HepG2 (cell line): ENCODE measurements around the gene P2RX3. TPM values are rescaled to one million over a fixed set of nuclear protein-coding genes. Genes with fewer than 3 reads are reported as not detected.

Experiments
- ATAC-seq: fragments of 200-7000 bp; cut with Tn5 transposase; 3 replicates; pipeline ENCODE4 v1.9.1; 2020; ENCODE audit warnings: mild to moderate bottlenecking, moderate library complexity
- BruUV-seq: library from RNA; stranded (reverse); fragments of 400-500 nt; replicated peaks from 2 replicates; lab custom pipeline; 2021; lab: Mats Ljungman, UMichigan
- CTCF ChIA-PET: fragments of 300-600 bp; formaldehyde crosslinking; extraction: SDS; loops from one replicate; lab custom pipeline; 2021; ENCODE audit warnings: low total read pairs, inconsistent platforms, low intra/inter-chr PET ratio; lab: Yijun Ruan, JAX
- POLR2A ChIA-PET: fragments of 350-600 bp; sonication (Branson Sonifier 250); formaldehyde crosslinking; loops from one replicate; lab custom pipeline; 2020; ENCODE audit warnings: antibody characterized with exemption, inconsistent platforms; lab: Yijun Ruan, JAX
- DNase-seq: peaks from one replicate; pipeline ENCODE4 v3.0.0-alpha.2; 2015; ENCODE audit warnings: low spot score
- FAIRE-seq: peaks from 3 replicates; lab custom pipeline; 2011; peaks lifted over from hg19 to GRCh38; lab: Jason Lieb, UNC
- H2AFZ ChIP-seq: one replicate; pipeline ENCODE4 v1.6.1; 2011; ENCODE audit warnings: low read length, inconsistent platforms
- H3K27ac ChIP-seq: fragments of 300-600 bp; 3 replicates; pipeline ENCODE4 v1.8.0; 2011; ENCODE audit warnings: mixed run types, mild to moderate bottlenecking, mixed read lengths, low read length, inconsistent platforms; ENCODE audit not compliant: insufficient read depth; ENCODE audit errors: extremely low read length
- H3K27me3 ChIP-seq, 2 experiments: fragments of 200-600 bp in 1 of 2; 2 replicates in 1 of 2; 3 replicates in 1 of 2; pipeline versions ENCODE4 v1.6.0 to v1.8.0; 2011; ENCODE audit warnings: low read length in 2 of 2, mild to moderate bottlenecking in 2 of 2, moderate library complexity in 2 of 2, inconsistent platforms in 1 of 2; ENCODE audit not compliant: insufficient read depth in 2 of 2, control insufficient read depth in 1 of 2
- H3K36me3 ChIP-seq, 2 experiments: fragments of 200-600 bp in 1 of 2; replicated peaks in 1 of 2; 2 replicates in 1 of 2; 3 replicates in 1 of 2; pipeline versions ENCODE4 v1.5.1 to v1.8.0; 2011; ENCODE audit warnings: low read length in 2 of 2, inconsistent platforms in 1 of 2; ENCODE audit not compliant: insufficient read depth in 2 of 2, control insufficient read depth in 1 of 2
- H3K4me1 ChIP-seq: 2 replicates; pipeline ENCODE4 v1.5.1; 2012; ENCODE audit warnings: low read length, inconsistent platforms; ENCODE audit not compliant: insufficient read depth
- H3K4me2 ChIP-seq: 2 replicates; pipeline ENCODE4 v1.6.0; 2011; ENCODE audit warnings: low read depth, low read length, inconsistent platforms
- H3K4me3 ChIP-seq, 3 experiments: fragments of 200-600 bp in 1 of 3; sonication (generic), shearing (Covaris generic) in 1 of 3; replicated peaks in 1 of 3; 2 replicates each; pipeline ENCODE4 v1.5.1; 2011 to 2016; ENCODE audit warnings: low read length in 3 of 3, inconsistent platforms in 2 of 3, low read depth in 2 of 3, mild to moderate bottlenecking in 2 of 3, control low read depth in 1 of 3, mixed read lengths in 1 of 3; ENCODE audit not compliant: insufficient read depth in 1 of 3
- H3K79me2 ChIP-seq: one replicate; pipeline ENCODE4 v1.6.1; 2011; ENCODE audit warnings: low read length, inconsistent platforms; ENCODE audit not compliant: insufficient read depth
- H3K9ac ChIP-seq: 2 replicates; pipeline ENCODE4 v1.6.0; 2011; ENCODE audit warnings: mild to moderate bottlenecking, low read depth, low read length, inconsistent platforms; ENCODE audit not compliant: insufficient read depth
- H3K9me3 ChIP-seq: 2 replicates; pipeline ENCODE4 v1.5.1; 2012; ENCODE audit warnings: mild to moderate bottlenecking, low read length
- H4K20me1 ChIP-seq: 2 replicates; pipeline ENCODE4 v1.6.0; 2011; ENCODE audit warnings: inconsistent platforms, mild to moderate bottlenecking, low read length, moderate library complexity; ENCODE audit not compliant: insufficient read depth
- DPF2 ChIP-seq: sonication (generic); formaldehyde crosslinking; IDR thresholded peaks from 2 replicates; pipeline ENCODE4 v1.4.0; 2020; ENCODE audit warnings: mild to moderate bottlenecking, low read depth, missing genetic modification reagents, borderline replicate concordance
- GATAD2A ChIP-seq: IDR thresholded peaks from 2 replicates; pipeline ENCODE4 v1.6.1; 2016
- GLI4 ChIP-seq: sonication (generic); formaldehyde crosslinking; IDR thresholded peaks from 2 replicates; pipeline ENCODE4 v1.5.1; 2020; ENCODE audit warnings: missing genetic modification reagents, mild to moderate bottlenecking, moderate library complexity, borderline replicate concordance
- NFYB ChIP-seq: sonication (generic); formaldehyde crosslinking; IDR thresholded peaks from 2 replicates; pipeline ENCODE4 v1.4.0; 2020; ENCODE audit warnings: missing genetic modification reagents
- ONECUT2 ChIP-seq: sonication (generic); formaldehyde crosslinking; IDR thresholded peaks from 2 replicates; pipeline ENCODE4 v1.4.0; 2020; ENCODE audit warnings: missing genetic modification reagents
- PHF8 ChIP-seq: sonication (generic); formaldehyde crosslinking; IDR thresholded peaks from 2 replicates; pipeline ENCODE4 v1.5.0; 2020; ENCODE audit warnings: missing genetic modification reagents
- RAD21 ChIP-seq: fragments of 450-650 bp; formaldehyde crosslinking; IDR thresholded peaks from 2 replicates; pipeline ENCODE4 v1.5.0; 2020; ENCODE audit warnings: mild to moderate bottlenecking
- RARA ChIP-seq: IDR thresholded peaks from 2 replicates; pipeline ENCODE4 v1.6.1; 2016; ENCODE audit warnings: missing genetic modification reagents, missing compliant biosample characterization
- REPIN1 ChIP-seq: sonication (generic); formaldehyde crosslinking; IDR thresholded peaks from 2 replicates; pipeline ENCODE4 v1.8.0; 2022; ENCODE audit warnings: missing genetic modification reagents, low read depth, mild to moderate bottlenecking, borderline replicate concordance
- STAG1 ChIP-seq: sonication (generic); formaldehyde crosslinking; IDR thresholded peaks from 2 replicates; pipeline ENCODE4 v1.4.0; 2020; ENCODE audit warnings: missing genetic modification reagents
- TEAD3 ChIP-seq: optimal IDR thresholded peaks from 2 replicates; pipeline ENCODE3; 2016; ENCODE audit warnings: borderline replicate concordance
- ZEB1 ChIP-seq: IDR thresholded peaks from 2 replicates; pipeline ENCODE4 v1.6.1; 2012; ENCODE audit warnings: mild to moderate bottlenecking, low read depth, inconsistent platforms; ENCODE audit not compliant: insufficient replicate concordance
- ZFX ChIP-seq: sonication (generic); formaldehyde crosslinking; IDR thresholded peaks from 2 replicates; pipeline ENCODE4 v1.4.0; 2020; ENCODE audit warnings: mild to moderate bottlenecking, low read depth, missing genetic modification reagents, moderate library complexity
- ZFY ChIP-seq: sonication (generic); formaldehyde crosslinking; IDR thresholded peaks from 2 replicates; pipeline ENCODE4 v1.4.0; 2020; ENCODE audit warnings: missing genetic modification reagents
- ZNF263 ChIP-seq: sonication (generic); formaldehyde crosslinking; IDR thresholded peaks from 2 replicates; pipeline ENCODE4 v1.4.0; 2020; ENCODE audit warnings: missing genetic modification reagents
- ZNF383 ChIP-seq: sonication (generic); formaldehyde crosslinking; IDR thresholded peaks from 2 replicates; pipeline ENCODE4 v1.4.0; 2020; ENCODE audit warnings: missing genetic modification reagents, mild to moderate bottlenecking, borderline replicate concordance
- WGBS: methylation state at CpG from one replicate; pipeline ENCODE4 v1.1.6; 2017; ENCODE audit warnings: low lambda C conversion rate; 5-methylcytosine and 5-hydroxymethylcytosine counted together
- in situ Hi-C: cut with HindIII; loops from 2 replicates; pipeline ENCODE4 v1.10.0; 2017; ENCODE audit warnings: low pct_unique_long_range_greater_than_20kb; ENCODE audit not compliant: extremely low pct_ligation_motif_present
- intact Hi-C: fragments of 100-400 bp; cut with micrococcal nuclease; formaldehyde crosslinking; loops from one replicate; pipeline ENCODE4 v1.10.0; 2022; ENCODE audit not compliant: unreplicated experiment
- polyA plus RNA-seq, 8 experiments: library from polyadenylated mRNA; depleted of rRNA in 3 of 8; stranded (reverse) in 7 of 8; unstranded in 1 of 8; fragments of >200 nt; fragmentation: Illumina TruSeq in 4 of 8; extraction: Trizol in 4 of 8; gene quantifications; 2 replicates each; pipeline versions ENCODE4 v1.2.1 to v1.2.3, GENCODE V29; 2011 to 2016; ENCODE audit warnings: low read depth in 4 of 8, missing spikeins in 1 of 8, mixed read lengths in 1 of 8; ENCODE audit not compliant: insufficient read depth in 1 of 8
- total RNA-seq, 5 experiments: library from RNA; depleted of rRNA; stranded (reverse); fragments of >200 nt; fragmentation: Illumina TruSeq; extraction: Trizol; gene quantifications; 2 replicates each; pipeline ENCODE4 v1.2.3, GENCODE V29; 2016; ENCODE audit warnings: low read depth in 1 of 5
- TF ChIP-seq, protein P1 (sequence below): sonication (generic); formaldehyde crosslinking; IDR thresholded peaks from 2 replicates; pipeline ENCODE4 v1.5.0; 2020; ENCODE audit warnings: mild to moderate bottlenecking, missing genetic modification reagents, moderate library complexity
- TF ChIP-seq, protein P2 (sequence below): sonication (generic); formaldehyde crosslinking; IDR thresholded peaks from 2 replicates; pipeline ENCODE4 v1.4.0; 2020; ENCODE audit warnings: missing genetic modification reagents
- TF ChIP-seq, protein P3 (sequence below): IDR thresholded peaks from 2 replicates; pipeline ENCODE4 v1.6.1; 2012; ENCODE audit warnings: inconsistent platforms
- TF ChIP-seq, protein P4 (sequence below): IDR thresholded peaks from 2 replicates; pipeline ENCODE4 v1.6.1; 2016; ENCODE audit warnings: missing compliant biosample characterization, missing genetic modification reagents, borderline replicate concordance

P2RX3 gene
- total and polyA plus RNA-seq, 2 of the 13 experiments (the other 11 are each of a cell fraction or from before 2014, with no cell fraction given): 0.08 TPM; not detected in 1

DNA sequence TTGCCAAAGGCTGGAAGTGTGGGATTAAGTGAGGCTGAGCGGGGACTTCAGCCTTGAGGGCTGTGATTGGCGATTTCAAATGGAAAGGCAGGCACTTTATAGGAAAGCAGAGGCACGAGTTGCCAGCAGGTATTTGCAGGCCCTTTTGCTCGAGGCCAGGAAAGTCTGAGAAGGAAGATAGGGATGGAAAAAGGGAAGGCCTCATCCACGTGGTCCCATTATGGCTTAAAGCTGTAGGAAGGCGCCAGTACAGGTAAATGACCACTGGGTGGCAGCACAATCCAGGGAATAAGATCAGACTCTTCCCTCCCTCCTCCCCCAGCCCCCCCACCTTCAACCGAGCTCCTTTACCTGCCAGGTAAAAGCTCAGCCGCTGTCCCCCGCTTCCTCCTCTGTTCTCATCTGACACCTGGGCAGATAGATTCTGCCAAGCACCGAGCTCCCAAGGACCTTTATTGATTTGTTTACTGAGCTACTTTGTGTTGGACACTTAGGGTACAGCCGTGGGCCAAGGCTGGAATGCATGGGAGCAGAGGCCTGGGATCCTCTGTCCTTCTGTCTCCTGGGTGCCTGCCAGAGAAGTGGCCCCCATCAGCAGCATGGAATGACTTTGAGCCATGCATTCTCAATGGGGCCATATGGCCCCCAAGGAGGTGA lies 7.5 kb downstream of the P2RX3 start:
- peak; percentile 80 for FAIRE-seq
- Histone ChIP-seq H4K20me1 (no peaks in the 10 kb centered on the region), H3K4me2 (peak overlapping the region; percentile 65), H3K27me3 (peaks cover 1 to 27% of the 10 kb centered on the region in 2 experiments; a peak in 4 of 5 replicates), H3K9me3 (no peaks in the 10 kb centered on the region), H3K4me1 (peaks cover 65% of the 10 kb centered on the region), H3K9ac (no peak overlapping the region), H3K36me3 (no peaks in the 10 kb centered on the region), H3K79me2 (no peaks in the 10 kb centered on the region), H3K27ac (no peak overlapping the region), H3K4me3 (peak overlapping the region in 1 of 3 experiments; percentile 20; a peak in 1 of 6 replicates), H2AFZ (peak overlapping the region; percentile 92)
- in situ Hi-C loops: loop anchor here (5.0 to 10.0 kb wide), 4 partner anchors 112 to 297 kb away; partner anchors contain the start of genes TIMM10 and UBE2L6
- DNase-seq: peak; percentile 64
- BruUV-seq: no TSS peak
- ChIA-PET CTCF (interaction anchor here (0.8 to 1.8 kb wide), 4 partner anchors 135 to 299 kb away, joined by 3 to 7 read pairs (median 6); no protein-coding TSS in a partner anchor), POLR2A (interaction anchor here (0.8 to 1.1 kb wide), 4 partner anchors 10 to 296 kb away, joined by 3 to 6 read pairs (median 3); partner anchors contain the start of gene SSRP1)
- intact Hi-C loops: loop anchor here (1.0 to 10.0 kb wide), 7 partner anchors 68 to 1179 kb away; no protein-coding TSS in a partner anchor
- WGBS: 7% methylated on average over 11 of the region's 11 CpGs
- ATAC-seq: peak; percentile 55
- TF ChIP-seq RAD21 (CRISPR knock-in tag) (peak; percentile 47; the same call in 1 of the 2 replicates), ZFY (peak; percentile 57; the same call in 1 of the 2 replicates), TEAD3 (peak; percentile 26), DPF2 (CRISPR knock-in tag) (no peak), ZEB1 (peak; percentile 68), GLI4 (CRISPR knock-in tag) (no peak), ZNF263 (peak; percentile 64; the same call in 1 of the 2 replicates), GATAD2A (peak; percentile 25; the same call in 1 of the 2 replicates), ONECUT2 (CRISPR knock-in tag) (0 out of 2 replicates have a peak, but pooled peaks have one; percentile 19), RARA (CRISPR knock-in tag) (peak; percentile 7; the same call in 1 of the 2 replicates), ZFX (CRISPR knock-in tag) (peak; percentile 78), NFYB (CRISPR knock-in tag) (no peak), ZNF383 (CRISPR knock-in tag) (no peak), REPIN1 (no peak), PHF8 (CRISPR knock-in tag) (0 out of 2 replicates have a peak, but pooled peaks have one; percentile 11), STAG1 (CRISPR knock-in tag) (peak; percentile 72)
- TF ChIP-seq, protein P1, sequence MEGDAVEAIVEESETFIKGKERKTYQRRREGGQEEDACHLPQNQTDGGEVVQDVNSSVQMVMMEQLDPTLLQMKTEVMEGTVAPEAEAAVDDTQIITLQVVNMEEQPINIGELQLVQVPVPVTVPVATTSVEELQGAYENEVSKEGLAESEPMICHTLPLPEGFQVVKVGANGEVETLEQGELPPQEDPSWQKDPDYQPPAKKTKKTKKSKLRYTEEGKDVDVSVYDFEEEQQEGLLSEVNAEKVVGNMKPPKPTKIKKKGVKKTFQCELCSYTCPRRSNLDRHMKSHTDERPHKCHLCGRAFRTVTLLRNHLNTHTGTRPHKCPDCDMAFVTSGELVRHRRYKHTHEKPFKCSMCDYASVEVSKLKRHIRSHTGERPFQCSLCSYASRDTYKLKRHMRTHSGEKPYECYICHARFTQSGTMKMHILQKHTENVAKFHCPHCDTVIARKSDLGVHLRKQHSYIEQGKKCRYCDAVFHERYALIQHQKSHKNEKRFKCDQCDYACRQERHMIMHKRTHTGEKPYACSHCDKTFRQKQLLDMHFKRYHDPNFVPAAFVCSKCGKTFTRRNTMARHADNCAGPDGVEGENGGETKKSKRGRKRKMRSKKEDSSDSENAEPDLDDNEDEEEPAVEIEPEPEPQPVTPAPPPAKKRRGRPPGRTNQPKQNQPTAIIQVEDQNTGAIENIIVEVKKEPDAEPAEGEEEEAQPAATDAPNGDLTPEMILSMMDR (CRISPR knock-in tag): peak; percentile 83
- TF ChIP-seq, protein P2, sequence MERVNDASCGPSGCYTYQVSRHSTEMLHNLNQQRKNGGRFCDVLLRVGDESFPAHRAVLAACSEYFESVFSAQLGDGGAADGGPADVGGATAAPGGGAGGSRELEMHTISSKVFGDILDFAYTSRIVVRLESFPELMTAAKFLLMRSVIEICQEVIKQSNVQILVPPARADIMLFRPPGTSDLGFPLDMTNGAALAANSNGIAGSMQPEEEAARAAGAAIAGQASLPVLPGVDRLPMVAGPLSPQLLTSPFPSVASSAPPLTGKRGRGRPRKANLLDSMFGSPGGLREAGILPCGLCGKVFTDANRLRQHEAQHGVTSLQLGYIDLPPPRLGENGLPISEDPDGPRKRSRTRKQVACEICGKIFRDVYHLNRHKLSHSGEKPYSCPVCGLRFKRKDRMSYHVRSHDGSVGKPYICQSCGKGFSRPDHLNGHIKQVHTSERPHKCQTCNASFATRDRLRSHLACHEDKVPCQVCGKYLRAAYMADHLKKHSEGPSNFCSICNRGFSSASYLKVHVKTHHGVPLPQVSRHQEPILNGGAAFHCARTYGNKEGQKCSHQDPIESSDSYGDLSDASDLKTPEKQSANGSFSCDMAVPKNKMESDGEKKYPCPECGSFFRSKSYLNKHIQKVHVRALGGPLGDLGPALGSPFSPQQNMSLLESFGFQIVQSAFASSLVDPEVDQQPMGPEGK (CRISPR knock-in tag): peak; percentile 73
- TF ChIP-seq, protein P3, sequence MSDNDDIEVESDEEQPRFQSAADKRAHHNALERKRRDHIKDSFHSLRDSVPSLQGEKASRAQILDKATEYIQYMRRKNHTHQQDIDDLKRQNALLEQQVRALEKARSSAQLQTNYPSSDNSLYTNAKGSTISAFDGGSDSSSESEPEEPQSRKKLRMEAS: peak; percentile 77
- TF ChIP-seq, protein P4, sequence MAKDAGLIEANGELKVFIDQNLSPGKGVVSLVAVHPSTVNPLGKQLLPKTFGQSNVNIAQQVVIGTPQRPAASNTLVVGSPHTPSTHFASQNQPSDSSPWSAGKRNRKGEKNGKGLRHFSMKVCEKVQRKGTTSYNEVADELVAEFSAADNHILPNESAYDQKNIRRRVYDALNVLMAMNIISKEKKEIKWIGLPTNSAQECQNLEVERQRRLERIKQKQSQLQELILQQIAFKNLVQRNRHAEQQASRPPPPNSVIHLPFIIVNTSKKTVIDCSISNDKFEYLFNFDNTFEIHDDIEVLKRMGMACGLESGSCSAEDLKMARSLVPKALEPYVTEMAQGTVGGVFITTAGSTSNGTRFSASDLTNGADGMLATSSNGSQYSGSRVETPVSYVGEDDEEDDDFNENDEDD (CRISPR knock-in tag): peak; percentile 40; the same call in 1 of the 2 replicates
